ENCODE data around the gene KCNK2.
A peak's percentile ranks its signal among the peaks of the same experiment; 100 is the strongest.

KCNK2 gene

DNA sequence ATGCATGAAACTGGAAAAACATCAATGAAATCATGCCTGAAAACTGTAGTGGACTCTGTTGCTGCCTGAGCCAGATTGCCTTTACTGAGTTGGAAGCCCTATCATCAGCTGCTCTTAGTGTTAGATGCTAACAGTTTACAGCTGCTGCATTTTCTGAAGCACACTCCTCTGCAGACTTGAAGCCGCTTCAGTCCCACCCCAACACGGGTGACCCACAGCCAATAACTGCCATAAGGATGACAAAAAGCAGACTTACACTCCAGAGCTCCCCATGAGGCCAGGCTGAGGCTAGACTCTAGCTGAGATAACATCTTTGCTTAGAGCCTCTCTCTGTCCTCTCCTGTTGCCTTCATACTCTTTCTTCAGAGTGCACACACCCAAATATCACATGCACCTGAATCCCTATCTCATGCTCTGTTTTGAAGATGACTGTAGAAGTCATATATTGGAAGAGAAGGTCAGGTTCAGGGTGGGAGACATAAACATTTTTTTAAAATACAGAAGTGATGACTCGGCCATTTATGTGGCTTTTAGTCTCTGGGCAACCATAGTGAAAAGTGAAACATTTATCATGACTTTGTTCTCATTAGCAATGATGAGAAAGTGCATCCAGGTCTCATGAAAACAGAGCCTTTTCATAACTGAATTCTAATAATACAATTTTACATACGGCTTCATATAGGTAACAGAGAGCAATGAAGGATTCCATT lies 161.0 kb downstream of the KCNK2 start:
- DNase-seq (ENCODE audit: low read depth): no peak
- TF ChIP-seq, protein P1, sequence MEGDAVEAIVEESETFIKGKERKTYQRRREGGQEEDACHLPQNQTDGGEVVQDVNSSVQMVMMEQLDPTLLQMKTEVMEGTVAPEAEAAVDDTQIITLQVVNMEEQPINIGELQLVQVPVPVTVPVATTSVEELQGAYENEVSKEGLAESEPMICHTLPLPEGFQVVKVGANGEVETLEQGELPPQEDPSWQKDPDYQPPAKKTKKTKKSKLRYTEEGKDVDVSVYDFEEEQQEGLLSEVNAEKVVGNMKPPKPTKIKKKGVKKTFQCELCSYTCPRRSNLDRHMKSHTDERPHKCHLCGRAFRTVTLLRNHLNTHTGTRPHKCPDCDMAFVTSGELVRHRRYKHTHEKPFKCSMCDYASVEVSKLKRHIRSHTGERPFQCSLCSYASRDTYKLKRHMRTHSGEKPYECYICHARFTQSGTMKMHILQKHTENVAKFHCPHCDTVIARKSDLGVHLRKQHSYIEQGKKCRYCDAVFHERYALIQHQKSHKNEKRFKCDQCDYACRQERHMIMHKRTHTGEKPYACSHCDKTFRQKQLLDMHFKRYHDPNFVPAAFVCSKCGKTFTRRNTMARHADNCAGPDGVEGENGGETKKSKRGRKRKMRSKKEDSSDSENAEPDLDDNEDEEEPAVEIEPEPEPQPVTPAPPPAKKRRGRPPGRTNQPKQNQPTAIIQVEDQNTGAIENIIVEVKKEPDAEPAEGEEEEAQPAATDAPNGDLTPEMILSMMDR (conservative IDR thresholded peaks at IDR 0.05; ENCODE audit: low read length): no peak
- H3K4me3 ChIP-seq (ENCODE audit: low read length): no peak overlapping the region

- no peak for DNase-seq (ENCODE audit: low read depth)
- H3K4me3 ChIP-seq (ENCODE audit: low read length): no peak overlapping the region
- TF ChIP-seq, protein P1 (conservative IDR thresholded peaks at IDR 0.05; ENCODE audit: low read length): no peak
Observed at GRCh38 chr1:215250913-215251312, 168.4 kb downstream of the KCNK2 start.

GRCh38 chr1:215251428-215251827 lies 168.9 kb downstream of the KCNK2 start:
- DNase-seq (ENCODE audit: low read depth): no peak
- no peak overlapping the region for H3K4me3 ChIP-seq (ENCODE audit: low read length)
- TF ChIP-seq, protein P1 (conservative IDR thresholded peaks at IDR 0.05; ENCODE audit: low read length): no peak

DNA sequence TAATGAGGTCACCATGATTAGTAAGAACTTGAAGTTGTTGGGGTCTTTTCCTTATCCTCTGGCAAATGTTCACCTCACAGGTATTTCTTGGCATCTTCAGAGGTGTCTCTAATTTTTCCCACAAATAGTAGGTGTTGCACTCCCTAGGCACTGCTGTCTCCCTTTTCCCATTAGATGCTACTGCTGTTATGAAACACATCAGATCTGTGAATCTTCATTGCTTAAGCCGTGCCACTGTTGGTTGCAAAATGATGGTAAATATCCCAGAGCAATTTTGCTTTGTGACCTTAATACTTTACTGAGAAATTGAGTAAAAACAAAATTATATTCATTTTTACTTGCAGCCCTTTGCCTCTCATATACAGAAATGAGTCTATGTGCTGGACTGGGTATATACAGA lies 169.6 kb downstream of the KCNK2 start:
- no peak for DNase-seq (ENCODE audit: low read depth)
- TF ChIP-seq, protein P1 (conservative IDR thresholded peaks at IDR 0.05; ENCODE audit: low read length): no peak
- no peak overlapping the region for H3K4me3 ChIP-seq (ENCODE audit: low read length)

DNA sequence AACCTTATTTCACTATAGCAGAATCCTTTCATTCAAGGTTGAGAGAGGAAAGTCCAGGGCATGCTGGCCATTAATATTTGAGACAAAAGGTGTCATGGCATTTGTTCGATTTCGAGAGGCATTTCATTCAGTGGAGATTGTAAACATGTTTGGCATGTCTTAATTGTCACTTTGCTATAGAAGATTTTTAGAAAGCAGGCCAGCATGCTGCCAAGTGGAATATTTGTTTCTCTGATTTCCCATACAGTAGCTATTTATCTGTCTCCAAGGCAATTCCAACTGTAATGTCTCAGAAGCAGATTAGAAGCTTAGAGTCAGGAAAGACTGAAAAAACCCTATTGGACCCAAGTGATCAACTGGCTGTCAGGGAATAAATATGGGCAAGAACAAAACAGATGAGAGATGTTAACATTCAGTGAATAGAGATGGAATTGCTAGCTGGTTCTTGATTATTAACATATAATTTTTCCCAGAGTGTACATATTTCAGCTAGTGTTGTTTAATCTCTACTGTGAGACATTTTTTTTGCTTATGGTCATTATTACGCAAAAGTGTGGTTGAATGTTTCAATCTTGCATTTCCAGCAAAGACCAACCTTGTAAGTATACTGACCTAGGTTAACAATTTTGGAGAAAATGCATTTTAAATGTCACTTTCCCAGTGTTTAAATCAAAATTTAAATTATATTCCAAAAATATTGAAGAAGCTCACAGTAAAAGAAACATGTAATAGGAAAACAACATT lies 174.6 kb downstream of the KCNK2 start:
- peak; percentile 65 for DNase-seq (ENCODE audit: low read depth)
- TF ChIP-seq, protein P1 (conservative IDR thresholded peaks at IDR 0.05; ENCODE audit: low read length): no peak
- no peak overlapping the region for H3K4me3 ChIP-seq (ENCODE audit: low read length)

GRCh38 chr1:215260711-215261110 lies 178.2 kb downstream of the KCNK2 start:
- no peak overlapping the region for H3K4me3 ChIP-seq (ENCODE audit: low read length)
- TF ChIP-seq, protein P1 (conservative IDR thresholded peaks at IDR 0.05; ENCODE audit: low read length): no peak
- no peak for DNase-seq (ENCODE audit: low read depth)

DNA sequence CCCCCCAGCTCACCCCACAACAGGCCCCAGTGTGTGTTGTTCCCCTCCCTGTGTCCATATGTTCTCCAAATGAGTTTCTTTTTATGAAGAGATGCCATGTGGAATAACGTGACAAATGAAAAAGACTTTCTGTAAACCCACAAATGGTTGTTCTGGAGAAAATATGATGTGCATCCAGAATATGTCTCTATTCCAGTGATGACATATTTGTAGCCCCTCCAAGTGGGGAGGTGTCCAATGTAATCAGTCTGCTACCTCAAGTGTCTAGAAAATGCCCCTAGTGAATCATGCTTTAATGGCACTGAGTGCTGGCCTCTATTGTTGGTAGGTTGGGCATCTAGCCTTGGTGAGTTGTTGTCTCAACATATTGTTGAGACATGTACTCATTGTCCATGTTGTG lies 179.6 kb downstream of the KCNK2 start:
- peak; percentile 58 for DNase-seq (ENCODE audit: low read depth)
- TF ChIP-seq, protein P1 (conservative IDR thresholded peaks at IDR 0.05; ENCODE audit: low read length): no peak
- H3K4me3 ChIP-seq (ENCODE audit: low read length): no peak overlapping the region
